Skeletal muscle tissue (tissue), 4 donors: Measurements from ENCODE around the gene IGF2BP3. TPM values are rescaled to one million over a fixed set of nuclear protein-coding genes. Genes with fewer than 3 reads are reported as not detected.

Source experiments
- H3K27ac ChIP-seq: one replicate; pipeline ENCODE4 v1.7.0; 2013; ENCODE audit warnings: mild to moderate bottlenecking, low read depth, low read length, inconsistent platforms
- H3K27me3 ChIP-seq, 3 donors: one replicate each; pipeline ENCODE4 v1.7.0; 2013; ENCODE audit warnings: low read length in 3 of 3; ENCODE audit not compliant: control insufficient read depth in 3 of 3, insufficient read depth in 3 of 3
- H3K36me3 ChIP-seq, 3 donors: one replicate each; pipeline ENCODE4 v1.7.0; 2013; ENCODE audit warnings: low read length in 3 of 3; ENCODE audit not compliant: control insufficient read depth in 3 of 3, insufficient read depth in 3 of 3
- H3K4me1 ChIP-seq, 3 donors: one replicate each; pipeline ENCODE4 v1.7.0; 2013; ENCODE audit warnings: low read length in 3 of 3, mild to moderate bottlenecking in 3 of 3; ENCODE audit not compliant: control insufficient read depth in 3 of 3, insufficient read depth in 3 of 3
- H3K4me3 ChIP-seq, 3 donors: one replicate each; pipeline ENCODE4 v1.7.0; 2013; ENCODE audit warnings: low read length in 3 of 3
- H3K9ac ChIP-seq, 3 donors: one replicate each; pipeline ENCODE4 v1.7.0; 2013; ENCODE audit warnings: low read length in 3 of 3, mild to moderate bottlenecking in 3 of 3, moderate library complexity in 2 of 3, low read depth in 1 of 3
- H3K9me3 ChIP-seq, 3 donors: one replicate each; pipeline ENCODE4 v1.7.0; 2013; ENCODE audit warnings: low read length in 3 of 3; ENCODE audit not compliant: control insufficient read depth in 3 of 3
- total RNA-seq: library from RNA; depleted of rRNA; stranded (reverse); fragments of >200 nt; gene quantifications from one replicate; pipeline ENCODE4 v1.2.3, GENCODE V29; 2014
- donor health status: Osteomylitis.

The IGF2BP3 gene
- total RNA-seq, 1 donor from 2014 or later, result 59.0 TPM

GRCh38 chr7:23294549-23295400, 175.5 kb downstream of the IGF2BP3 start:
- Histone ChIP-seq H3K9me3 (no peaks in the 10 kb centered on the region), H3K27me3 (no peaks in the 10 kb centered on the region), H3K36me3 (no peaks in the 10 kb centered on the region), H3K4me1 (peaks cover 2 to 8% (median 6%) of the 10 kb centered on the region in 3 donors), H3K27ac (no peak overlapping the region), H3K9ac (no peak overlapping the region), H3K4me3 (no peak overlapping the region)

DNA sequence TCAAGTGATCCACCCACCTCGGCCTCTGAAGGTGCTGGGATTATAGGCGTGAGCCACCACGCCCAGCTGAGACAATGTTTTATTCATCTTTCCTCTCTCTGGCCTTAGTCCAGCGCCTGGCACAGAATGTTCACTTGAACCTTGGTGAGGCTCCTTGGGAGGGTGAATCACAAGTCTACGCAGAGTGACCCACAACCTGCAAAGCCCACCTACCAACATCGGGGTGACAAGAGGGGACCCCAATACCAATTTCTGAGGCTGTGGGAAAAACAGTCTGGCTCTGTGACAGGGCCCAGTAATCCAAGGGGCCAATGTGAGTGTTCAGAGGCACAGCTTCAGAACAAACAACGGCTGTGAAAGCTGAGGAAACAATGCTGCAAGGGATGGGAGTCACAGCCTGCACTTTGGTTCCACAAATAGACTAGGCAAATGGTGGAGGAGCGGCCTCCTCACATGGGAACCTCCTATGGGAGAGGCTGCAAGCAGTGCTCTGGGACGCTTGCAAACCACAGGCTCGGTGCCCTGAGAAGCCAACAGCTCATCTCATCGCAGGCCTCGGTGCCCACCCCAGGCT, 176.7 kb downstream of the IGF2BP3 start:
- H3K27me3 ChIP-seq, result no peaks in the 10 kb centered on the region
- H3K36me3 ChIP-seq, result no peaks in the 10 kb centered on the region
- no peaks in the 10 kb centered on the region for H3K9me3 ChIP-seq
- H3K9ac ChIP-seq, result no peak overlapping the region
- H3K4me3 ChIP-seq, result no peak overlapping the region
- H3K27ac ChIP-seq, result no peak overlapping the region
- H3K4me1 ChIP-seq, result peaks cover 0 to under 1% (median under 1%) of the 10 kb centered on the region in 3 donors

- Histone ChIP-seq H3K4me3 (no peak overlapping the region), H3K27me3 (no peaks in the 10 kb centered on the region)
These were observed 177.7 kb downstream of the IGF2BP3 start for GRCh38 chr7:23292623-23293022.

GRCh38 chr7:23291957-23292560, 178.2 kb downstream of the IGF2BP3 start:
- Histone ChIP-seq H3K36me3 (no peaks in the 10 kb centered on the region), H3K4me1 (no peaks in the 10 kb centered on the region), H3K9me3 (no peaks in the 10 kb centered on the region), H3K9ac (no peak overlapping the region), H3K27me3 (no peaks in the 10 kb centered on the region), H3K4me3 (no peak overlapping the region), H3K27ac (no peak overlapping the region)

More at GRCh38 chr7:23292623-23293022, 177.7 kb downstream of the IGF2BP3 start:
- H3K4me1 ChIP-seq, result no peaks in the 10 kb centered on the region
- H3K36me3 ChIP-seq, result no peaks in the 10 kb centered on the region
- H3K9ac ChIP-seq, result no peak overlapping the region
- no peak overlapping the region for H3K27ac ChIP-seq
- H3K9me3 ChIP-seq, result no peaks in the 10 kb centered on the region

GRCh38 chr7:23290993-23291392, 179.3 kb downstream of the IGF2BP3 start:
- H3K27ac ChIP-seq, result no peak overlapping the region
- H3K9ac ChIP-seq, result no peak overlapping the region
- H3K9me3 ChIP-seq, result no peaks in the 10 kb centered on the region

GRCh38 chr7:23287612-23288011, 182.7 kb downstream of the IGF2BP3 start:
- Histone ChIP-seq H3K9me3 (no peaks in the 10 kb centered on the region), H3K9ac (no peak overlapping the region), H3K27ac (no peak overlapping the region), H3K27me3 (no peaks in the 10 kb centered on the region), H3K4me3 (no peak overlapping the region), H3K36me3 (no peaks in the 10 kb centered on the region), H3K4me1 (no peaks in the 10 kb centered on the region)

More at GRCh38 chr7:23290993-23291392, 179.3 kb downstream of the IGF2BP3 start:
- no peaks in the 10 kb centered on the region for H3K4me1 ChIP-seq
- no peaks in the 10 kb centered on the region for H3K27me3 ChIP-seq
- no peak overlapping the region for H3K4me3 ChIP-seq
- no peaks in the 10 kb centered on the region for H3K36me3 ChIP-seq

DNA sequence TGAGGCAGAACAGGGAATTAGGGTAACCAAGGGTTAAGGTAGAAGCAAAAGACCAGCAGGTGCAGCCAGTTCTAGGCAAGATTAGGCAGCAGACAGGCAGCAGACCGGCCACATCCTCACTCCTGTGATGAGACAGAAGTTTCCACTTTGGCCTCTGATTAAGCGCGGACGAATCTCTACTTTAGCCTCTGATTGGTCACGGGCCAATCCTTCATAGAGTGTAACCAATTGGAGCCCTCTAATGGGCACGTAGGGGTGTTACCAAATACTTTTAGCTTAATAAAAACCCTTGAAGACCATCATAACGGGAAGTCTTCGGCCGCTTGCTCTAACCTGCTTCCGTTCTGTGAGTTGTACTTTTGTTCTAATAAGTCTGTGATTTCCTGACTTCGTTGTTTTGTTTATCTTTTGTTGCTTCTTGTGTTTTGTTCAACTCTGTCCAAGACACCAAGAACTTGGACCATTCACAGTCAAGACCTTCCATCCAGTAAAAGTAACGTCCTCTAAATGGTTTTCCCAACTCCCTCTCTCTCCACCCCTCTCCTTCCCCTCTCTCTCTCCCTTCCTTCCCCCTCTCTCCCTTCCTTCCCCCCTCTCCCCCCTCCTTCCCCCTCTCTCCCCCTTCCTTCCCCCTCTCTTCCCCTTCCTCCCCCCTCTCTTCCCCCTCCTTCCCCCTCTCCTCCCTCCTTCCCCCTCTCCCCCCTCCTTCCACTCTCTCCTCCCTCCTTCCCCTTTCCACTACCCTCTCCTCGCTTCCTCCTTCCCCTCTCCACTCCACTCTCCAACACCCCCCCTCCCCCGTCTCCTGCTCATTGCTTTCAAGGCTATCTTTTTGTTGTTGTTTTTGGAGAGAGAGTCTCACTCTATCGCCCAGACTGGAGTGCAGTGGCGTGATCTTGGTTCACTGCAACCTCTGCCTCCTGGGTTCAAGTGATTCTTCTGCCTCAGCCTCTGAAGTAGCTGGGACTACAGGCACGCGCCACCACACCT, 184.3 kb downstream of the IGF2BP3 start:
- no peaks in the 10 kb centered on the region for H3K9me3 ChIP-seq
- H3K36me3 ChIP-seq, result no peaks in the 10 kb centered on the region
- no peak overlapping the region for H3K27ac ChIP-seq
- no peaks in the 10 kb centered on the region for H3K27me3 ChIP-seq
- no peak overlapping the region for H3K9ac ChIP-seq
- H3K4me1 ChIP-seq, result no peaks in the 10 kb centered on the region
- no peak overlapping the region for H3K4me3 ChIP-seq

DNA sequence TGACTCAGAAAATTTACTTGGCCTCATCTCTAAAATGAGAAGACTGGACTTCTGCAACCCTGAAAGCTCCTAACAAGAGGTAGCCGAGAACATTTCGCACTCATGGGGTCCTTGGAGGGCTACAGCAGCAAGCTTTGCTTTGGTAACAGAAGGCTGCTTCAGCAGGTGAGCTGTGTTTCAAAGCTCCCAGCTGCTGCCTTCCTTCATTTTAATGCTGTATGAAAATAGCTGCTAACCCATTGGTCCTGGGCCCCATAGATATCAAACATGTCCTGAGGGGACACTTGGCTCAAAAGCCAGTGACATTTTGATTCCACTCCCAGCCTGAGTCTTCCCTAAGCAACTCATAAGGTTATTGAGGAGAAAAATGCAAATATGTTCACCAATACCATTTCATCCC, 185.4 kb downstream of the IGF2BP3 start:
- Histone ChIP-seq H3K9me3 (no peaks in the 10 kb centered on the region), H3K36me3 (no peaks in the 10 kb centered on the region), H3K9ac (no peak overlapping the region), H3K4me1 (peaks cover 0 to 6% (median 0%) of the 10 kb centered on the region in 3 donors), H3K27ac (no peak overlapping the region), H3K27me3 (no peaks in the 10 kb centered on the region), H3K4me3 (no peak overlapping the region)

DNA sequence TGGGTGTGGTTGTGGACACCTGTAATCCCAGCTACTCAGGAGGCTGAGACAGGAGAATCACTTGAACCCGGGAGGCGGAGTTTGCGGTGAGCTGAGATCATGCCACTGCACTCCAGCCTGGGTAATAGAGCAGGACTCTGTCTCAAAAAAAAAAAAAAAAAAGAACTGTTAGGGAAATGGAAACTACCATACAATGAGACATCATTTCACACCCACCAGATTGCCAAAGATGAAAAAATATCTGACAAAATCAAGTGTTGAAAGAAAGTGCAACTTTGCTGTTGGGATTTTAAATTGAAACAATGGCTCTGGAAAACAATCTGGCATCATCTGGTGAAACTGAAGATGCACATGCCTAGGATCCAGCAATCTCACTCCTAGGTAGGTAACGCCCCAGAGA, 187.2 kb downstream of the IGF2BP3 start:
- Histone ChIP-seq H3K9me3 (no peaks in the 10 kb centered on the region), H3K9ac (no peak overlapping the region), H3K4me3 (no peak overlapping the region), H3K4me1 (peaks cover 0 to 9% (median 4%) of the 10 kb centered on the region in 3 donors), H3K27ac (no peak overlapping the region), H3K27me3 (no peaks in the 10 kb centered on the region), H3K36me3 (no peaks in the 10 kb centered on the region)
